GM23338 (cell line): ENCODE results near the gene PHC2. TPM values are rescaled to one million over a fixed set of nuclear protein-coding genes. Genes with fewer than 3 reads are reported as not detected.

Source experiments
- CTCF ChIP-seq, 2 experiments: fragments of 200-600 bp in 1 of 2; sonication (generic) in 1 of 2; conservative IDR thresholded peaks; 2 replicates each; pipeline versions ENCODE4 v1.5.1 to v1.6.1; 2016 to 2017; ENCODE audit warnings: antibody characterized with exemption in 2 of 2, low read depth in 2 of 2, mild to moderate bottlenecking in 2 of 2, moderate library complexity in 1 of 2
- JUNB ChIP-seq: IDR thresholded peaks from one replicate; pipeline ENCODE4 v1.6.1; 2016; ENCODE audit warnings: antibody characterized with exemption; ENCODE audit not compliant: unreplicated experiment
- POLR2AphosphoS5 ChIP-seq: IDR thresholded peaks from 2 replicates; pipeline ENCODE4 v1.6.1; 2016; ENCODE audit warnings: antibody characterized with exemption, low read depth
- ZNF331 ChIP-seq: fragments of 250-450 bp; sonication (Bioruptor Pico); IDR thresholded peaks from 2 replicates; pipeline ENCODE4 v1.5.0; 2020; ENCODE audit warnings: low read depth, mild to moderate bottlenecking, moderate library complexity
- ZNF462 ChIP-seq: fragments of 250-450 bp; sonication (Bioruptor Pico); IDR thresholded peaks from 2 replicates; pipeline ENCODE4 v1.5.0; 2020; ENCODE audit warnings: mild to moderate bottlenecking, moderate library complexity
- polyA plus RNA-seq: library from polyadenylated mRNA; unstranded; fragments of >200 nt; fragmentation: Nextera tagmentation; extraction: Ambion mirVana; gene quantifications from 2 replicates; pipeline ENCODE4 v1.2.1, GENCODE V29; 2016
- total RNA-seq: library from RNA; depleted of rRNA; stranded (reverse); fragments of >200 nt; shearing (Covaris generic); gene quantifications from 2 replicates; pipeline ENCODE4 v1.2.3, GENCODE V29; 2014

Gene PHC2
- total and polyA plus RNA-seq, 2 experiments from 2014 or later: 1.7 to 7.3 TPM

GRCh38 chr1:33433509-33434362, 2.8 kb upstream of the PHC2 start (continued):
- TF ChIP-seq CTCF (conservative IDR thresholded peaks at IDR 0.05; ENCODE audit: low read depth in 2 of 2) (no peak), ZNF331 (CRISPR knock-in tag) (no peak), ZNF462 (no peak), POLR2AphosphoS5 (no peak), JUNB (no peak)
